Measurements from ENCODE around the gene EEFSEC.

GRCh38 chr3:128188956-128189355 lies 35.7 kb downstream of the EEFSEC start:
- no peak for TF ChIP-seq CTCF (conservative IDR thresholded peaks at IDR 0.05; ENCODE audit: low read depth, low read length)
- TF ChIP-seq EZH2 (IDR thresholded peaks at IDR 0.05; ENCODE audit: low read length, unreplicated experiment), result no peak

Measured in PC-3 (cell line).